Measurements from ENCODE around the gene MMP24OS.
"Not testable (repeated sequence)": the region's sequence is repeated elsewhere in the genome, so short reads cannot be mapped to it uniquely, and the experiment has no call there.

Gene MMP24OS

GRCh38 chr20:35257175-35257909, 20.6 kb downstream of the MMP24OS start:
- no peak for TF ChIP-seq CTCF (IDR thresholded peaks at IDR 0.05; ENCODE audit: low read depth, low read length)
- DNase-seq (ENCODE audit: low read depth in 2 of 2), result no peak
- H3K4me3 ChIP-seq (replicated peaks in 1 of 2; ENCODE audit: low read depth in 2 of 2, low read length in 2 of 2), result no peak overlapping the region

- H3K4me3 ChIP-seq (replicated peaks in 1 of 2; ENCODE audit: low read depth in 2 of 2, low read length in 2 of 2), result no peak overlapping the region
- no peak for TF ChIP-seq CTCF (IDR thresholded peaks at IDR 0.05; ENCODE audit: low read depth, low read length)
These were observed 23.4 kb downstream of the MMP24OS start for GRCh38 chr20:35254448-35254999.

GRCh38 chr20:35253010-35253409, 24.9 kb downstream of the MMP24OS start:
- TF ChIP-seq CTCF (IDR thresholded peaks at IDR 0.05; ENCODE audit: low read depth, low read length), result no peak
- no peak for DNase-seq (ENCODE audit: low read depth in 2 of 2)
- no peak overlapping the region for H3K4me3 ChIP-seq (replicated peaks in 1 of 2; ENCODE audit: low read depth in 2 of 2, low read length in 2 of 2)

More at GRCh38 chr20:35254448-35254999, 23.4 kb downstream of the MMP24OS start:
- no peak for DNase-seq (ENCODE audit: low read depth in 2 of 2)

GRCh38 chr20:35252598-35252997, 25.3 kb downstream of the MMP24OS start:
- DNase-seq (ENCODE audit: low read depth in 2 of 2); H3K4me3 ChIP-seq (replicated peaks in 1 of 2; ENCODE audit: low read depth in 2 of 2, low read length in 2 of 2): not testable (repeated sequence)

GRCh38 chr20:35252037-35252461, 25.9 kb downstream of the MMP24OS start:
- no peak for DNase-seq (ENCODE audit: low read depth in 2 of 2)
- TF ChIP-seq CTCF (IDR thresholded peaks at IDR 0.05; ENCODE audit: low read depth, low read length), result no peak
- no peak overlapping the region for H3K4me3 ChIP-seq (replicated peaks in 1 of 2; ENCODE audit: low read depth in 2 of 2, low read length in 2 of 2)

GRCh38 chr20:35251613-35251940, 26.3 kb downstream of the MMP24OS start:
- TF ChIP-seq CTCF (IDR thresholded peaks at IDR 0.05; ENCODE audit: low read depth, low read length), result no peak
- H3K4me3 ChIP-seq (replicated peaks in 1 of 2; ENCODE audit: low read depth in 2 of 2, low read length in 2 of 2), result no peak overlapping the region
- DNase-seq (ENCODE audit: low read depth in 2 of 2), result no peak

GRCh38 chr20:35248641-35249475, 29.1 kb downstream of the MMP24OS start:
- no peak for DNase-seq (ENCODE audit: low read depth in 2 of 2)
- TF ChIP-seq CTCF (IDR thresholded peaks at IDR 0.05; ENCODE audit: low read depth, low read length), result no peak
- H3K4me3 ChIP-seq (replicated peaks in 1 of 2; ENCODE audit: low read depth in 2 of 2, low read length in 2 of 2), result no peak overlapping the region
